Measurements from ENCODE around the gene SLC16A14.

The SLC16A14 gene

DNA sequence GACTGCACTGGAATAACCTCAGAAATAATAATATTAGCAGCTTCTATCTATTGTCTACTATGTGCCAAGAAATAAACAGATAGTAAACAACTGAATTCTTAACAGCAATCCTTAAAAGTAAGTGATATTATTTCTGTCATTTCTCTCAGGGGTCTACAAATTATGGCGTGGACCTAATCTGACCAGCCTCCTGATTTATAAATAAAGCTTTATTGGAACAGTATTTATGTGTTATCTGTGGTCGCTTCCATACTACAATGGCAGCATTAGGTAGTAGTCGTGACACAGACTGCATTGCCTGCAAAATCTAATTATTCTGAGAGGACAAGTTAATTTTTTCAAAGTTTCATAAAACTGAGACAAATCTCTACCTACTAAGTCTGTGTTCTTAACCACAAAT is 49.0 kb downstream of the SLC16A14 start:
- DNase-seq = no peak

DNA sequence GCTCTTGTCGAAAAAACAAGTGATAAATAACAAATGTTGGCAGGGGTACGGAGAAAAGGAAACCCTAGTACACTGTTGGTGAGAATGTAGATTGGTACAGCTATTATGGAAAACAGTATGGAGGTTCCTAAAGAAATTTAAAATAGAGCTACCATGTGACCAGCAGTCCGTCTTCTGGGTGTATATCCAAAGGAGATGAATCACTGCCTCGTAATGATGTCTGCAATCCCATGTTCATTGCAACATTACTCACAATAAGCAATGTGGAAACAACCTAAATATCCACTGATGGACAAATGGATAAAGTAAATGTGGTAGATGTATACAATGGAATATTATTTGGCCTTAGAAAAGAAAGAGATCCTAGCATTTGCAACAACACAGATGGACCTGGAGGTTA is 50.6 kb downstream of the SLC16A14 start:
- DNase-seq = no peak

DNA sequence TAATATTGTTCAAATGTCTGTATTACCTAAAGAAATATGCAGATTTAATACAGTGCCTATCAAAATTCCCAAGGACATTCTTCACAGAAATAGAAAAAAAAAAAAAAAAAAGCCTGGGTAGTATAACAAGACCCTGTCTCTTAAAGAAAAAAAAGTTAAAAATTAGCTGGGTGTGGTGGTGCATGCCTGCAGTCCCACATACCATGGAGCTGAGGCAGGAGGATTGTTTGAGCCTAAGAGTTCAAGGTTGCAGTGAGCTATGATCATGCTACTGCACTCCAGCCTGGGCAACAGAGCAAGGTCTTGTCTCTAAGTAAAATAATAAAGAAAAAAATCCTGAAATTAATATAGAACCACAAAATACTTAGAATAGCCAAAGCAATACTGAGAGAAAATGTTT is 51.9 kb downstream of the SLC16A14 start:
- no peak for DNase-seq

DNA sequence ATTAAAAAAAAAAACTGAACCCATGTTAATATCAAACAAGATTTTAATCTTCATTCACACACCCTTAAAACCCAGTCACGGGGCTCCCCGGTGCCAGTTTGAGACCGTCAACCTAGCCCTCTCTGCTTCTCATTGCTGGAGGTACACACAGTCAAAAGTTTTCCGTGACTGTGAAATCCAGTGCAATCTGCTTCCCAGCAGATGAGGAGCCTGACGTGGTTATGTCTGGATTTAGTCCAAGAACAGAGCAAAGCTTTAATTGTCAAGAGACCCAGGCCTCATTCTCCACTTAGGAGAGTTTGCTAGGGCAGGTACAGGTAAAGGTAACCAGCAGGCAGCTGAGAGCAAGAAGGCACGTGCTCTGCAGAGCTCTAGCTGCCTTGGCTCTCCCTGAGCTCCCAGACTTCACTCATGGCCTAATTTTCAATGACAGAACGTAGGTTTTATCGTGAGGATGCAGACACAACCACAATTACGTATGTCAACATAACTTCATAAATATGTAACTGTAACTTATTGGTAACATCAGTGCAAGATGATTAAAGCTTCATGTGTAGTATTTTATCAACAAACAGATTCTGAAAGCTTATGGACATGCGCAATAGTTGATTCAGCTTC is 56.3 kb downstream of the SLC16A14 start:
- no peak for DNase-seq

DNA sequence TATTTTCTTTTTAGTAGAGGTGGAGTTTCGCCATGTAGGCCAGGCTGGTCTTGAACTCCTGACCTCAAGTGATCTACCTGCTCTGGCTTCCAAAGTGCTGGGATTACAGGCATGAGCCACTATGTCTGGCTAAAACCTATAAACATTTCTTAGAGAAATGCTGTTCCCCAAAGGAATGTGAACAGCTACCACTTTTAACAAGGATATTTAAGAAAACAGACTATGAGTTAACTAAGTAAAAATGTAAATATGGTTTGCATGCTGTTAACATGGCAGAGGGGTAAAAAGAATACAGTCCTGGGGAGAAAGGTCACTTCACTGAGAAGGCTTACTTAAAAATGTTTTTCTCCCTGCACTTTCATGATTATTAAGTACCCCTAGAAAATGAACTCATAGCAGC is 57.1 kb downstream of the SLC16A14 start:
- no peak for DNase-seq

DNA sequence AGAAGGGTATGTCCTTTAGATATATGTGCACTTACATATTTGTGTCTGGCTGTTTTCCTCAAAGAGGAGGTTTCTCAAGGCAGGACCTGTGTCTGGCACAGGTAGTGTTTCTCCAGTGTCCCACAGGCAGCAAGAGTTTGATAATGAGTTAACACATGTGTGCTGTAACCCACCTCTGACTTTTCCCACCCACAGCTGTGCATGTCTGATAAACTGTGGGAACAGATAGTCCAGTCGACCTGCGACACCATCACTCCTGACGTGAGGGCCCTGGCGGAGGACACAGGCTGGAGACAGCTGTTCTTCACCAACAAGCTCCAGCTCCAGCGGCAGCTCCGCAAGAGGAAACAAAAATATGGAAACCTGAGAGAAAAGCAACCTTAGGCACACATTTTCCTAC is 58.2 kb downstream of the SLC16A14 start:
- DNase-seq = no peak

DNA sequence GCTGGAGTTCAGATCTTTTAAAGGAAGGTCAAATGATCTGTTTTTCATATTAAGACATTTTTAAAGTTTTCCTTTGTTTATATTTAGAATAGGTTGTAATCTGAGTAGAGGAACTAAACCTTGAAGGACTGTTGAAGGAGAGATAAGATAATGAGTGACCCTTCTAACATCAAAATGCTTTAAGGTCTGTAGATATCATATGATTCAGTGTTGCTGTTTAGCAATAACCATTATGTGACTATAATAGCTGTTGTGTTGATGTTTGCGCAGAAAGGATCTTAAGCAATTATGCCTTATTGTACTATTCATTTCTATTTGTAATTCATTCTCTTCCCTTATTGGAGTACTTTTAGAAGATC is 60.0 kb downstream of the SLC16A14 start:
- no peak for DNase-seq

DNA sequence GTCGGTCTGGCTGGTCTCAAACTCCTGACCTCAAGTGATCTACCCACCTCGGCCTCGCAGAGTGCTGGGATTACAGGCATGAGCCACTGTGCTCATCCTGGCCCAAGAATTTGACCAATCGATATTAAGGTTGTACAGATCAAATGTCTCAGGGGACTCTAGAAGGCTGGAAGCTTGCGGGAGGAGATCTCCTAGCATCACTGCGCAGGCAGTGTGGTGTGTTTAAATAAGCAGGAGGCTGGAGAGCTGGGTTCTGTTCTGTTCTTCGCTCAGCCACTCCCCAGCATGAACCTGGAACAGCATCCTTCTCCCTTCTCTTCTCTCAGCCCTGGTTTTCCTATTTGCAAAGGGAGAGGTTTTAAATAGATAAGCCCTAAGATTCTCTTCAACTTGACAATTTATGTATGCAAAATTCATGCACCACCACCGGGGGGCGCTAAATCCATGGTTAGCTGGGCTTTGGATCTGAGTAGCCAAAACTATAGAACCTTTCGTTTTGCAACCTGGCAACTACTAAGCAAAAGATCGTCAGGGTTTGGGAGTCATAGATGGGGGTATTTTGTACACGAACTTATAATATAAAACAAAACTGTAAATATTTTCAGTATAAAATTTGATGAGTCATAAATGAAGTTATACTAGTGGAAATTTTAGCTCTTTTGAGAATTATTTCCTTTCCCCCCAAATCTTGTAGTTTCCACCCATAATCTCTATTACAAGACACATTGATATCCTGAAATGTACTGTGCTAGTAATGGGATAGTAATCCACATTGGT is 60.6 kb downstream of the SLC16A14 start:
- DNase-seq = peak; percentile 62

DNA sequence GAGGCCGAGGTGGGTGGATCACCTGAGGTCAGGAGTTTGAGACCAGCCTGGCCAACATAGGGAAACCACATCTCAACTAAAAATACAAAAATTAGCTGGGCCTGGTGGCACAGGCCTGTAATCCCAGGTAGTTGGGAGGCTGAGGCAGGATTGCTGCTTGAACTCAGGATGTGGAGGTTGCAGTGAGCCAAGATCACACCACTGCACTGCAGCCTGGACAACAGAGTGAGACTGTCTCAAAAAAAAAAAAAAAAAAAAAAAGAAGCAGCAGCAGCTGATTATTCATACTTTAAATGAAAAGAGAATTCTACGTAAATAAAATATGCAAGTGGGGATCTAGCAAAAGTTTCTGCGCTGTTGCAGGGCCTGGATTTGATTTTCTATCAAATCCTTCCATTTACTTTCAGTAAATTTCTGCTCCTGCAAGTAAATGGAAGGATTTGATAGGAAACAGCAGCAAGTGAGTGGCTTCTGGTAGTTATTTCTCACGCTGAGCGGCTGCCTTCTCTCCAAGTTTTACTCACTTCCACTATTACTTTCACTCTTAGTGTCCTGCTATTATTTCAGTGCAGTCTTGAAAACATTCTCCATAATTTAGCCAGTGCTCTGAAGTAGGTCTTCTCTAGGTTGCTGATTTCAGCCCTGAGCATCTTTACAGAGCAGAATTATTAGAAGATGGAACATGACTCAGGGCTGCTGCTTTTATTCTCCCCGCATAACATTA is 68.4 kb downstream of the SLC16A14 start:
- no peak for DNase-seq

DNA sequence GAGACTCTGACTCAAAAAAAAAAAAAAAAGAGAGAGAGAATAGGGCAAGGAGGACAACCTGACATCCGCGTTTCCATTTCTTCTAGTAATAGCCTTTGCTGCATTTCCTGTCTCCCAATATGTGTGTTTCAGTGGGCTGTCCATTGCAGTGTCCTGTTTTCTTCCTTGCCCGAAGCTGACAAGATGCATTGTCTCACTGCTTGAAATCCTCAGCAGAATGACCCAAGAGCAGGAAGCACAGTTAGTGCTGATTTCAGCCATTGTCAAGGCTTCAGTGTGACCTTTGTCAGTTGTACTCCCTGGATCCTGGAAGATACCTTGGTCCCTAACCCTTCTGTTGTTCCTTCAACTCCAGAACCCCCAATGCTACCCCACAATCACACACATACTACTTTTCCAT is 71.2 kb downstream of the SLC16A14 start:
- DNase-seq = no peak

DNA sequence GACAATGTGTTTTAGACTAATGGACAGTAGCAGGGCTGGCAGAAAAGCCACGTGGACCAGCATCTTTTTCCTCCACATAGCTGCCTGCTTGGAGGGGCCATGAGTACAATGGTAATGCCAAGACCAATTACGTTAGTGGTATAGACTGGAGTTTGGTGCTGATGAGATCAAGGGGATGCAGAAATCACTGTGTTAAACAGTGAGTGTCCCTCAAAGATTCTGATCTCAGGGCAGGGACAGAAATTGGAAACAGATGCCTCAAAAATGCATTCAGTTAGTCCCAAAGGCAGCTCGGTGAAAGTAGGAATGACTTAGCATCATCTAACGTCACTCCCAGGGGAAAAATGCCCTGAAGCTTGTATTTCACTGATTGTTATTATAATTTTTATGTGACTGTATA is 72.4 kb downstream of the SLC16A14 start:
- DNase-seq = no peak

DNA sequence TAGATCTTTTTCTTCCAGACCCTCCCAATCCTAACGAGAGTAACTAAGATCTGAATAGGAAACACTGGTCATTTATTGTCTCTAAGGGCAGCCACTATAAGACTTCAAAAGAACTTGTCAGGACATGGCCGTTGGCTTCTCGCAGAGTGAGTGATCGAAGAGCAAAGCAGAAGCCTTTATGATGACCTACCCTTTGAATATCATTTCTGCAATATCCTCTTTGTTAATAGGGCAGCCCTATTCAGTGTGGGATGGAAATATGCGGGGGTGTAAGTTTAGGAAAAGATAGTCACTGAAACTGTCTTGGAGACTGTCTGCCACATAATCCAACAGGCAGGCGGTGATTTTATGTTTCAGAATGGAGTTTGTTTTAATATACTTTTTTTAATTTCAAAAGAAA is 75.5 kb downstream of the SLC16A14 start:
- no peak for DNase-seq

Data from NCI-H1694 treated with DMSO at 0.1 percent for 48 hours (cell line).